ENCODE measurements around the gene GPR137B.

GRCh38 chr1:236159704-236160539, 17.6 kb downstream of the GPR137B start:
- no peak for TF ChIP-seq CTCF (IDR thresholded peaks at IDR 0.05; ENCODE audit: low read depth, low read length, poor library complexity, severe bottlenecking)
- no peak for TF ChIP-seq EZH2phosphoT487 (IDR thresholded peaks at IDR 0.05; ENCODE audit: borderline replicate concordance, low read length)
